Measurements from ENCODE around the gene MADCAM1. TPM values are rescaled to one million over a fixed set of nuclear protein-coding genes. Genes with fewer than 3 reads are reported as not detected.

The MADCAM1 gene
- total RNA-seq, 2 experiments from 2014 or later = 0.44 to 1.0 TPM

DNA sequence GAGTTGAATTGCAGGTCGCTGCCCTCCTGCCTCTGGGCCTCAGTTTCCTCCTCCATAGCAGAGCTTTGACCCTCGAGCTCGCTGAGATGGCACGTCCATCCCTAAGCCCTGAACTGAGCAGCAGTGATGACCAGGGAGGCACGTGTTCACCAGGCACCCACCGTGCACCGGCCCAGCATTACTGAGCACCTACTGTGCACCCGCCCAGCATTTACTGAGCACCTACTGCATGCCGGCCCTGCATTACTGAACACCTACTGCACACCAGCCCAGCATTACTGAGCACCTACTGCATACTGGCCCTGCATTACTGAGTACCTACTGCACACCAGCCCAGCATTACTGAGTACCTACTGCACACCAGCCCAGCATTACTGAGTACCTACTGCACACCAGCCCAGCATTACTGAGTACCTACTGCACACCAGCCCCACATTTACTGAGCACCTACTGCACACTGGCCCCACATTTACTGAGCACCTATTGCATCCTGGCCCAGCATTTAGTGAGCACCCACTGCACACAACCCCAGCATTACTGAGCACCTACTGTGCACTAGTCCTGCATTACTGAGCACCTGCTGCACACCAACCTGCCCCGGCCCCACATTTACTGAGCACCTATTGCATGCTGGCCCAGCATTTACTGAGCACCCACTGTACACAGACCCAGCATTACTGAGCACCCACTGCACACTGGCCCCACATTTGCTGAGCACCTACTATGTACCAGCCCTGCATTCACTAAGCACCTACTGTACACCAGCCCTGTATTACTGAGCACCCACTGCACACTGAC is 17.3 kb downstream of the MADCAM1 start:
- peaks cover 25% of the 10 kb centered on the region for H3K4me1 Mint-ChIP-seq

DNA sequence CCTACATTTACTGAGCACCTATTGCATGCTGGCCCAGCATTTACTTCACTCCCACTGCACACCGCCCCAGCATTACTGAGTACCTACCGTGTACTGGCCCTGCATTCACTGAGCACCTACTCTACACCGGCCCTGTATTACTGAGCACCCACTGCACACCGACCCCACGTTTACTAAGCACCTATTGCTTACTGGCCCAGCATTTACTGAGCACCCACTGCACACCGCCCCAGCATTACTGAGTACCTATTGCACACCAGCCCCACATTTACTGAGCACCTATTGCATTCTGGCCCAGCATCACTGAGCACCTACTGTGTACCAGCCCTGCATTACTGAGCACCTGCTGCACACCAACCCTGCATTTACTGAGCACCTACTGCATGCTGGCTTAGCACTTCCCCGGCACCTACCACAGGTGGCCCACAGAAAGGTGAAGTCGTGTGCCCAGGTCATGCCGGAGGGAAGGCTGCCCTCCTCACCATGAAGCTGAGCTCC is 17.9 kb downstream of the MADCAM1 start:
- Mint-ChIP-seq H3K9me3 (no peaks in the 10 kb centered on the region), H3K27ac (no peak overlapping the region), H3K36me3 (peaks cover 6% of the 10 kb centered on the region), H3K4me3 (no peak overlapping the region), H3K4me1 (peaks cover 20% of the 10 kb centered on the region), H3K27me3 (no peaks in the 10 kb centered on the region)
- DNase-seq (no peak), ATAC-seq (ENCODE audit: low read depth) (no peak)
- POLR2A ChIA-PET = interaction anchor here (1.1 kb wide), 1 partner anchor 17 kb away, joined by 5 read pairs; the partner anchor contains the start of gene CDC34

More for the DNA sequence above, 17.3 kb downstream of the MADCAM1 start:
- Mint-ChIP-seq H3K36me3 (peaks cover 10% of the 10 kb centered on the region), H3K9me3 (no peaks in the 10 kb centered on the region), H3K27me3 (no peaks in the 10 kb centered on the region), H3K27ac (no peak overlapping the region), H3K4me3 (no peak overlapping the region)
- ATAC-seq (ENCODE audit: low read depth) (no peak), DNase-seq (no peak)
- POLR2A ChIA-PET = no interaction called here

DNA sequence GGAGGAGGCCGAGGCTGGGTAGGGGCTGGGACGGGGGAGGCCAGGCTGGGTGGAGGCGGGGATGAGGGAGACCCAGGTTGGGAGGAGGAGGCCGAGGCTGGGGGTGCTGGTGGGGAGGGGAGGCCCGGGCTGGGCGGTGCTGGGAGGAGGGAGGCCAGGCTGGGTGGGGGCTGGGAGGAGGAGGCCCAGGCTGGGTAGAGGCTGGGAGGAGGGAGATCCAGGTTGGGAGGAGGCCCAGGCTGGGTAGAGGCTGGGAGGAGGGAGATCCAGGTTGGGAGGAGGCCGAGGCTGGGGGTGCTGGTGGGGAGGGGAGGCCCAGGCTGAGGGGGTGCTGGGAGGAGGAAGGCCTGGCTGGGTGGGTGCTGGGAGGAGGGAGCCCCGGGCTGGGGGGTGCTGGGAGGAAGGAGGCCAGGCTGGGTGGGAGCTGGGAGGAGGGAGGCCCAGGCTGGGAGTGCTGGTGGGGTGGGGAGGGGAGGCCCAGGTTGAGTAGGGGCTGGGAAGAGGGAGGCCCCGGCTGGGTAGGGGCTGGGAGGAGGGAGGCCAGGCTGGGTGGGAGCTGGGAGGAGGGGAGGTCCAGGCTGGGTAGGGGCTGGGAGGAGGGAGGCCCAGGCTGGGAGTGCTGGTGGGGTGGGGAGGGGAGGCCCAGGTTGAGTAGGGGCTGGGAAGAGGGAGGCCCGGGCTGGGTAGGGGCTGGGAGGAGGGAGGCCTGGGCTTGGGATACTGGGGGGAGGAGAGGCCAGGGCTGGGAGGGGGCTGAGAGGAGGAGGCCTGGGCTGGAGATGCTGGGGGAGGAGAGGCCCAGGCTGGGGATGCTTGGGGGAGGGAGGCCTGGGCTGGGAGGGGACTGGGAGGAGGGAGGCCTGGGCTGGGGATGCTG is 21.7 kb downstream of the MADCAM1 start:
- POLR2A ChIA-PET = interaction anchor here (1.2 to 1.7 kb wide), 2 partner anchors 13 to 14 kb away, joined by 6 to 9 read pairs; partner anchors contain the start of gene CDC34
- DNase-seq (no peak), ATAC-seq (ENCODE audit: low read depth) (peak; percentile 12)
- Mint-ChIP-seq H3K4me1 (peaks cover 8% of the 10 kb centered on the region), H3K27ac (no peak overlapping the region), H3K4me3 (no peak overlapping the region), H3K36me3 (peaks cover 6% of the 10 kb centered on the region), H3K27me3 (no peaks in the 10 kb centered on the region), H3K9me3 (peaks cover 2% of the 10 kb centered on the region)

DNA sequence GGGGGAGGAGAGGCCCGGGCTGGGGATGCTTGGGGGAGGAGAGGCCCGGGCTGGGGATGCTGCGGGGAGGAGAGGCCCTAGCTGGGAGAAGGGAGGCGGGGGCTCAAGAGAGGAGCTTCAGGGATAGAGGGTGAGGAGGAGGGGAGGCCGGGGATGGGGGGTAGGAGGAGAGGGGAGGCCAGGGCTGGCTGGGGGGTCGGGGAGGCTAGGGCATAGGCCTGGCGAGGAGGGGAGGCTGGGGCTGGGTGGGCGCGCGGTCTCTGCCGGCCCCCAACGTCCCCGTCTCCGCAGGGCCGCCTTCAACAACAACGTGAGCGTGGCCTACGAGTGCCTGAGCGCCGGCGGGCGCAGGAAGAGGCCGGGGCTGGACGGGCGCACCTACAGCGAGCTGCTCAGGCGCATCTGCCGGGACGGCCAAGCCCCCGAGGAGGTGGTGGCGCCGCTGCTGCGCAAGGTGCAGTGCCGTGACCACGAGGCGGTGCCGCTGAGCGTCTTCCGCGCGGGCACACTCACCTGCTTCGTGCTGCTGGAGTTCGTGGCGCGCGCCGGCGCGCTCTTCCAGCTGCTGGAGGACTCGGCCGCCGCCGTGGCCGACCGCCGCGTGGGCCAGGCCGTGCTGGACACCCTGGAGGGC is 22.4 kb downstream of the MADCAM1 start:
- H3K9me3 Mint-ChIP-seq = peaks cover 2% of the 10 kb centered on the region
- POLR2A ChIA-PET = interaction anchor here (1.2 kb wide), 1 partner anchor 12 kb away, joined by 9 read pairs; the partner anchor contains the start of gene CDC34
- peaks cover 7% of the 10 kb centered on the region for H3K4me1 Mint-ChIP-seq
- peaks cover 6% of the 10 kb centered on the region for H3K36me3 Mint-ChIP-seq
- H3K27me3 Mint-ChIP-seq = no peaks in the 10 kb centered on the region
- ATAC-seq (ENCODE audit: low read depth) (peak; percentile 86), DNase-seq (peak; percentile 72)
- no peak overlapping the region for H3K27ac Mint-ChIP-seq
- H3K4me3 Mint-ChIP-seq = no peak overlapping the region

DNA sequence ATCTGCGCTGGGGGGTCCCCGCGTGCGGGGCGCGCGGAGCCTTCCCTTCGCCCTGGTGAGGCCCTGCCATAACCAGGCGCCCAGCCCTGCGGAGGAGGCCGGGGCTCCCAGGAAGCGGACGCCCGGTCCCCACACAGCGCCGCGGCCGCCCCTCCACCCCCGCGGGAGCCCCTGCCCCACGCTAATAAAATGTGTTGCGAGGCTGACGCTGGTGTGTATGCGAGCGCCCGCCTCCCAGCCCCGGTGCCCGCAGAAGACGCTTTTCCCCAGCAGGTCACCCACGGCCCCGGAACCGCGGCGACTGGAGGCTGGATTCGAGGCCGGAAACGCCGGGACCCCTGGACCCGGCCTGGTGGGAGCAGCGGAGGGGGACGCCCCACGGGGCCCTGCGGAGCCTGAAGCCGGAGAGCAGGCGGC is 23.2 kb downstream of the MADCAM1 start:
- H3K36me3 Mint-ChIP-seq = no peaks in the 10 kb centered on the region
- POLR2A ChIA-PET = interaction anchor here (1.2 to 3.2 kb wide), 2 partner anchors 12 kb away, joined by 9 to 17 read pairs; partner anchors contain the start of gene CDC34
- peaks cover 2% of the 10 kb centered on the region for H3K9me3 Mint-ChIP-seq
- H3K27ac Mint-ChIP-seq = no peak overlapping the region
- DNase-seq (no peak), ATAC-seq (ENCODE audit: low read depth) (no peak)
- no peaks in the 10 kb centered on the region for H3K27me3 Mint-ChIP-seq
- H3K4me1 Mint-ChIP-seq = peaks cover 3% of the 10 kb centered on the region
- no peak overlapping the region for H3K4me3 Mint-ChIP-seq

DNA sequence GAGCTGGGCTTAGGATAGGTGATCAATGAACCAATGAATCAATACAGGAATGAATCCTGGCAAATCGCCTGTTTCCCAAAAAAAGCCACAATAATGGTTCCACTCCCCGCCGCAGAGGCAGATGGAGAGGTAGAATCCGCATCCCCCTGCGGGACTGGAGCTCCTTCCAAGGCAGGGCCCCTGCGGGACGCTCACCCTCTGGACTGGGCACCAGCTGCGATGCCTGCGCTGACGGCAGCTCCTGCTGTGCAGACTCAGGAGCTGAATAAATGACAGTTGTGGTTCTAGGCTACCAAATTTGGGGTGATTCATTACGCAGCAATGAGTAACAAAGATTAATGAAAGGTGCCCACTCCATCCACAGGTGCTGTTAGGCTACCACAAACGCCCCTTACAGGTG is 26.4 kb downstream of the MADCAM1 start:
- ATAC-seq (ENCODE audit: low read depth) = no peak
- Mint-ChIP-seq H3K36me3 (no peaks in the 10 kb centered on the region), H3K27ac (no peak overlapping the region), H3K27me3 (no peaks in the 10 kb centered on the region), H3K9me3 (peaks cover 2% of the 10 kb centered on the region), H3K4me3 (no peak overlapping the region), H3K4me1 (peaks cover 2% of the 10 kb centered on the region)
- POLR2A ChIA-PET = interaction anchor here (3.0 to 3.2 kb wide), 2 partner anchors 9 to 12 kb away, joined by 10 to 17 read pairs; partner anchors contain the start of gene CDC34
- no peak for DNase-seq

DNA sequence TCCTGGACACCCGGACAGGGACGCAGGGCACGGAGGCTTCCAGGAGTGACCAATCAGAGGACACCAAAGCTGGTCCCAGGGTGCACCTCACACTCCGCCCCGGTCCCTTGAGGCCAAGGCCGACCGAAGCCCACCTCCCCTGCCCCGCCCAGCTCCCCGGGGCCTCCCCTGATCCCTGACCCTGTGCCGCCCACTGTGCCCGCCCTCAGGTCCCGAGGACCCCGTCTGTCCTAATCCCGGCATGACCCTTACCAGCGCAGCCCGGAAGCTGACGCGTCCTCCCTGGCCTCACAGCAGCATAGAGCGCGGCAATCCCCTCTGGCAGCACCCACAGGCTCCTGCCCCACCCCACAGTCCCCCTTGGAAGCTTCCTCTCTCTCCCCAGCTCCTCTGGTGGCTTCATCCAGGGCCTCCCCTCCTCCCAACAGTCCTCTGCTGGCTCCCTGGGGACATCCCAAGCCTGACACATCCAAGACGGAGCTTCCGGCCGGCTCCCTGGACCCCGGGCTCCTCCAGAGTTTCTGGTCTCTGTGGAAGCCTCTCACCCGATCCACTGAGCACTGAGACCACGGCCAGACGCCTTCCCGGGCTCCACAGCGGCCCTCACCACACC is 27.9 kb downstream of the MADCAM1 start:
- H3K4me3 Mint-ChIP-seq = no peak overlapping the region
- POLR2A ChIA-PET = no interaction called here
- no peak overlapping the region for H3K27ac Mint-ChIP-seq
- H3K9me3 Mint-ChIP-seq = peaks cover 2% of the 10 kb centered on the region
- H3K4me1 Mint-ChIP-seq = peaks cover 2% of the 10 kb centered on the region
- no peaks in the 10 kb centered on the region for H3K36me3 Mint-ChIP-seq
- no peak for DNase-seq
- H3K27me3 Mint-ChIP-seq = no peaks in the 10 kb centered on the region
- peak; percentile 20 for ATAC-seq (ENCODE audit: low read depth)

DNA sequence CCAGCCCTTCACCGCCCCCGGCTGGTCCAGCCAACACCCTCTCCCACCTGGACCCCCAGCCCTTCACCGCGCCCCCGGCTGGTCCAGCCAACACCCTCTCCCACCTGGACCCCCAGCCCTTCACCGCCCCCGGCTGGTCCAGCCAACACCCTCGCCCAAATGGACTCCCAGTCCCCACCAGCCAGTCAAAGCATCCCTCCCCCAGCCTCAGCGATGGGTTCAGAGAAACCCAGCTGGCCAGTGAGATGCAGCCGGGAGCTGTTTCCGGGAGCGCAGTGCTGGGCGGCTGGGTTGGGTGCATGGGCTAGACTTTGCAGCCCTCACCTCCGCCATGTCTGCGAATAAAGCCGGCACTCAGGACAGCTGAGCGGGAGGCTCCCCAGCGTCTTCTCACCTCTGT is 28.7 kb downstream of the MADCAM1 start:
- no peak for ATAC-seq (ENCODE audit: low read depth)
- no peaks in the 10 kb centered on the region for H3K27me3 Mint-ChIP-seq
- POLR2A ChIA-PET = interaction anchor here (0.6 kb wide), 1 partner anchor 17 kb away, joined by 3 read pairs; no protein-coding TSS in a partner anchor

DNA sequence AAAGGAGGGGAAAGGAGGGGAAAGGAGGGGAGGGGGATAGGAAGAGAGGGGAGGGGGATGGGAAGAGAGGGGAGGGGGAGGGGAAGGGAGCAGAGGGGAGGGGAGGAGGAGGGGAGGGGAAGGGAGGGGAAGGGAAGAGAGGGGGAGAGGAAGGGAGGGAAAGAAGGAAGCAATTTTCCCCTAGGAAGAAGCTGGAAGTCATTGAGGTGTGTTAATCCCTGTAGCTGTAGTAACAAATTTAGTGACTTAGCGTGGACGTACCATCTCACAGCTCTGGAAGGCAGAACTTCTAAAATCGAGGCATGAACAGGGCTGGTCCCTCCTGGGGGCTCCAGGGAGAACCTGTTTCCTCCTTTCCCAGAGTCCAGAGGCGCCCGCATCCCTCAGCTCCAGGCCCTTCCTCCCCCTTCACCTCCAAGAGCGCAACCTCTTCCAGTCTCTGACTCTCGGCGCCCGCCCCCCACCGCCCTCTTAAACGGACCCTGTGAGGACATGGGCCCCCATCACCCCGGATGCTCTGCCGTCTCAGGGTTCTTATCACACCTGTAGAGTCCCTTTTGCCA is 29.7 kb downstream of the MADCAM1 start:
- Mint-ChIP-seq H3K4me1 (peaks cover 2% of the 10 kb centered on the region), H3K9me3 (peaks cover 2% of the 10 kb centered on the region), H3K27ac (no peak overlapping the region), H3K27me3 (no peaks in the 10 kb centered on the region), H3K4me3 (no peak overlapping the region), H3K36me3 (no peaks in the 10 kb centered on the region)
- no peak for DNase-seq
- POLR2A ChIA-PET = no interaction called here
- ATAC-seq (ENCODE audit: low read depth) = no peak

More for the DNA sequence above, 28.7 kb downstream of the MADCAM1 start:
- DNase-seq = no peak
- peaks cover 2% of the 10 kb centered on the region for H3K4me1 Mint-ChIP-seq
- no peaks in the 10 kb centered on the region for H3K36me3 Mint-ChIP-seq
- H3K27ac Mint-ChIP-seq = no peak overlapping the region
- H3K9me3 Mint-ChIP-seq = peaks cover 2% of the 10 kb centered on the region
- no peak overlapping the region for H3K4me3 Mint-ChIP-seq

DNA sequence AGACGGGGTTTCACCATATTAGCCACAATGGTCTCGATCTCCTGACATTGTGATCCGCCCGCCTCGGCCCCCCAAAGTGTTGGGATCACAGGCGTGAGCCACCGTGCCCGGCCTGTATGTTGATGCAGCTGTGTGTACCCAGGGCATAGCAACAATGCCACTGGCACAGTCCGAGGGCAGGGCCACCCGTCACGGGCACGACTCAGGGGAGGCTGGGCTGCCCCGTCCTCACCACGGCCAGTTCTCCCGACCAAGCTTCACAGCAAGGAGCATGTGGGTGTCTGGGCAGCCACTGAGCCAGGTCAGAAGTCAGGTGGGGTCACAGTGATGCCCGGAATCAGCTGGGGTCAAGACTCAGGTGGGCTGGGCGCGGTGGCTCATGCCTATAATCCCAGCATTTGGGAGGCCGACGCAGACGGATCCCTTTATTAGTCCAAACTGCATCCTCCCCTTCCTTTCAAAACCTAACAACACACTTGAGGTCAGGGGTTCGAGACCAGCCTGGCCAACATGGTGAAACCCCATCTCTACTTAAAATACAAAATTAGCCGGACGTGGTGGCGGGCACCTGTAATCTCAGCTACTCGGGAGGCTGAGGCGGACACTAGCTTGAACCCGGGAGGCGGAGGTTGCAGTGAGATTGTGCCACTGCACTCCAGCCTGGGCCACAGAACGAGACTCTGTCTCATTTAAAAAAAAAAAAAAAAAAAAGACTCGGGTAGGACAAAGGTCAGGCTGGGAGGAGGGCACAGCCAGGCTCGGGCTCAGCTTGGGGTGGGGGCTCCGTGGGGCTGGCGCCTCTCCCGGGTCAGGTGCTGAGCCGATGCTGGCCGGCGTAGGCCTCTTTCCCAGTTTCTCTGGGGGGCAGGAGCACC is 34.1 kb downstream of the MADCAM1 start:
- ATAC-seq (ENCODE audit: low read depth) (no peak), DNase-seq (no peak)
- no peaks in the 10 kb centered on the region for H3K36me3 Mint-ChIP-seq

DNA sequence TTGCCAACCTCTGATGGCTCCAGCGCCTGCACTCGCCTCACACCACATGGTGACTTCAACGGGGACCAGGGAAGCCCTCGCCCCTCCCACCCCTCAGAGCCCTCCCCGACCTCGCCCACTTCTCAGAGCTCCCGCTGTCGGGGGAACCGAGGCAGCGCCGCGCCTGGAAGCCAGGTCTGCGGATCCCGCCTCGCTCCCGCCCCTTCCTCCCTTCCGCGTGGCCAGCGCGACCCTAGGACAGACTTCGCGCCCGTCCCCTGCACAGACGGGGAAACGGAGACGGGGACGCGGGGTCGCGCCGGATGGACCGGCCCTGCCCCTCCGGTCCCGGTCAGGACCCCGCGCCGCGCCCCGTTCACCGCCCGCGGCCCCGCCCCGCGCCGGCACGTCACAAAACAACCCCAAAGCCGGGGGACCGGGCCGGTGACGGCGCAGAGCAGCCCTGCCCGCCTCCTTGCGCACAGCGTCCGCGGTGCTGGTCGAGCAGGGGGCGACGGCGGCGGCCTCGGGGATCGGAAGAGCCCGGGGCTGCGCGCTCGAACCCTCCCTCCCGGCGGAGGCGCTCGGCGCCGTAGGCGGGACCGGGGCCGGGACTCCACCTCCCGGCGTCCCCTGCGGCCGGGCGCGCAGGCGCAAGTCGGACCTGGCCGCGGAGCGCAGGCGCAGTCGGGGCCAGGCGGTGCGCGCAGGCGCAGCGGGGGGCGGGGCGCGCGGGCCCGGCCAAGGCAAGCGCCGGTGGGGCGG is 34.9 kb downstream of the MADCAM1 start:
- POLR2A ChIA-PET = interaction anchor here (0.5 to 5.1 kb wide), 15 partner anchors 10 to 129 kb away, joined by 3 to 78 read pairs (median 6); partner anchors contain the start of genes BSG, GZMM and TPGS1
- peak; percentile 100 for DNase-seq
- Mint-ChIP-seq H3K27ac (peak overlapping the region; percentile 83), H3K36me3 (no peaks in the 10 kb centered on the region), H3K9me3 (no peaks in the 10 kb centered on the region), H3K27me3 (no peaks in the 10 kb centered on the region), H3K4me1 (peaks cover 4% of the 10 kb centered on the region), H3K4me3 (peak overlapping the region; percentile 79)
- ATAC-seq (ENCODE audit: low read depth) = peak; percentile 81

More for the DNA sequence above, 34.1 kb downstream of the MADCAM1 start:
- Mint-ChIP-seq H3K4me1 (peaks cover 6% of the 10 kb centered on the region), H3K27me3 (no peaks in the 10 kb centered on the region), H3K4me3 (peak overlapping the region; percentile 79), H3K27ac (peak overlapping the region; percentile 83), H3K9me3 (no peaks in the 10 kb centered on the region)
- POLR2A ChIA-PET = interaction anchor here (0.6 to 5.1 kb wide), 10 partner anchors 9 to 42 kb away, joined by 3 to 78 read pairs (median 10); partner anchors contain the start of genes BSG and TPGS1
